AG09319 (cell line): Measurements from ENCODE around the gene SUFU.

Experiments used
- DNase-seq: peaks from one replicate; pipeline ENCODE4 v3.0.0-alpha.2; 2010; ENCODE audit warnings: low read depth; ENCODE audit errors: extremely low read depth
- TF ChIP-seq, protein P1 (sequence below): IDR thresholded peaks from 2 replicates; pipeline ENCODE4 v1.5.1; 2011; ENCODE audit warnings: low read depth, mild to moderate bottlenecking, inconsistent platforms, low read length, moderate library complexity

SUFU gene

DNA sequence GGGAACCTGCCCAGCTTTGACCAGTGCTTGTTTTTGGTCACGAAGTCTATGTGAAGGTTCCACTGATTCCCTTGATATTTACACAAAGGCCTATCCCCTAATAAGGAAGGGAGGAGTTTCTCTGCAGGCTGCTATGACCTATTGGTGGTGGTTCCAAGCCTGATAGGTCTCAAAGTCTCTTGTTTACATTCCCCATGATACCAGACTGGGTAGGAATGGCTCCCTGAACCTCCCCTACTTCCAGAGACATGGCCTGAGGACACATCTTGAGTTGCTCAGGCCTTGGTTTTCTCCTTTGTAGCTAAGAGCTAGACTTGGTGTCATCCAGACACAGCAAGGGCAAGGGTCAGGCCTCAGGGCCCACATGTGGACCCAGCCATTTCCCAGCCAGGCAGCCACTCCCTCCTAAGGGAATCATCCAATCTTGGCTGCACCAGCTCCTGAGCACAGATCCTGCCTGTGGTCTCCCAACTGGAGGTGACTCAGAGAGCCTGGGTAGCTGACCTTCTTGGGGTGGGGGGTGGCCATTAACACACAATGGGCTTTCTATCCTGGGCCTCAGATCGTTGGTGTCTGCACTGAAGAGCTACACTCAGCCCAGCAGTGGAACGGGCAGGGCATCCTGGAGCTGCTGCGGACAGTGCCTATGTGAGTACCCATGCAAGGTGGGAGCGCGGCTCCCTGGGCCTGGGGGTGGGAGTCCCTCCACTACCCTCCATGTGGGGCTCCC, 89.5 kb downstream of the SUFU start:
- DNase-seq = no peak

DNA sequence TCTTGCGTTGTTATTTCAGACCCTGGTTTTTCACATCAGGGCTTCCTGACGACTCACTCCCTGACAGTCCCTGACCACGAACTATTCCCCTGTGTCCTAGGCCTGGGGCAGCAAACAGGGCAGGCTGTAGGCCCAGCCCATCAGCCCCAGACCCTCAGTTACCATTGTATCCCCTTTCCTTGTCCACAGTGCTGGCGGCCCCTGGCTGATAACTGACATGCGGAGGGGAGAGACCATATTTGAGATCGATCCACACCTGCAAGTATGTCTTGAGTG, 90.0 kb downstream of the SUFU start:
- no peak for DNase-seq
- TF ChIP-seq, protein P1, sequence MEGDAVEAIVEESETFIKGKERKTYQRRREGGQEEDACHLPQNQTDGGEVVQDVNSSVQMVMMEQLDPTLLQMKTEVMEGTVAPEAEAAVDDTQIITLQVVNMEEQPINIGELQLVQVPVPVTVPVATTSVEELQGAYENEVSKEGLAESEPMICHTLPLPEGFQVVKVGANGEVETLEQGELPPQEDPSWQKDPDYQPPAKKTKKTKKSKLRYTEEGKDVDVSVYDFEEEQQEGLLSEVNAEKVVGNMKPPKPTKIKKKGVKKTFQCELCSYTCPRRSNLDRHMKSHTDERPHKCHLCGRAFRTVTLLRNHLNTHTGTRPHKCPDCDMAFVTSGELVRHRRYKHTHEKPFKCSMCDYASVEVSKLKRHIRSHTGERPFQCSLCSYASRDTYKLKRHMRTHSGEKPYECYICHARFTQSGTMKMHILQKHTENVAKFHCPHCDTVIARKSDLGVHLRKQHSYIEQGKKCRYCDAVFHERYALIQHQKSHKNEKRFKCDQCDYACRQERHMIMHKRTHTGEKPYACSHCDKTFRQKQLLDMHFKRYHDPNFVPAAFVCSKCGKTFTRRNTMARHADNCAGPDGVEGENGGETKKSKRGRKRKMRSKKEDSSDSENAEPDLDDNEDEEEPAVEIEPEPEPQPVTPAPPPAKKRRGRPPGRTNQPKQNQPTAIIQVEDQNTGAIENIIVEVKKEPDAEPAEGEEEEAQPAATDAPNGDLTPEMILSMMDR = no peak

More for the DNA sequence above, 89.5 kb downstream of the SUFU start:
- TF ChIP-seq, protein P1 = no peak

DNA sequence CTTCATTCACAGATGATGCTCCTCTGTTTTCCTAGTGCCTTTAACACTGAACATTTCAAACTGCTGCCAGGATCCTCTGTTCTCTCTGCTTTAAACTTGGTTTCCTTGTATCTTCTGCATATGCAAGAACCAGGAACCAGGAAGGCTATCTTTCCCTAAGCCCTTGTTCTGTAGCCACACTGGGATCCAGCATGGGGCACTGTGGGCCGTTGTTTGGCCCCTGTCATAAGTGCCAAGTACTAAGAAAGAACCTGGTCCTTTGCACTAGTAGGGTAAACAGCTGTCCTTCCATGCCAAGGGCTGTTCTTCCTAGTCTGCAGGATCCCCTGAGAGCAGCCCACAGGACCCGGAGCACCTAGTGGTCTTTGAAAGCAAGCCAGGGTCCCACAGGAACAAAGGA, 91.5 kb downstream of the SUFU start:
- TF ChIP-seq, protein P1 = no peak; the same call in 1 of the 2 replicates
- no peak for DNase-seq

DNA sequence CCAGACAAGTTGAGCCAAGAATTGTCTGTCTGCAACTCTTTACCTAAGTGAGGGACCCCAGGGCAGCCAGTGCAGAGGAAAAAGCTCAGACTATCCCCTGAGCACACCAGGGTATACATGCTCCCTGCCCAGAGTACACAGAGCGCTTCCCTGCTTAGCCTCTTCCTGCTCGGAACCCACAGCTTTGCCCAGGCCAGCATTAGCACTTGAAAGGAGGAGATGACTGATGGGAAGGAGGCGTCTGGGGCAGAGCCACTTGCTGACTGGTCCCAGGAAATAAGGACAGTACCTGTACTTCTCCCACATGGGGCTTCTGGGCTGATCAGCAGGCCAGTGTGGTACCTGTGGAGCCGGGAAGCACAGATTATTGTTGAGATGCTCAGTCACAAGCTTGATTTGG, 92.1 kb downstream of the SUFU start:
- TF ChIP-seq, protein P1 = no peak
- DNase-seq = no peak

GRCh38 chr10:102596506-102596971, 92.8 kb downstream of the SUFU start:
- DNase-seq = no peak
- TF ChIP-seq, protein P1 = peak; percentile 77

GRCh38 chr10:102597131-102597991, 93.6 kb downstream of the SUFU start:
- TF ChIP-seq, protein P1 = no peak
- no peak for DNase-seq

DNA sequence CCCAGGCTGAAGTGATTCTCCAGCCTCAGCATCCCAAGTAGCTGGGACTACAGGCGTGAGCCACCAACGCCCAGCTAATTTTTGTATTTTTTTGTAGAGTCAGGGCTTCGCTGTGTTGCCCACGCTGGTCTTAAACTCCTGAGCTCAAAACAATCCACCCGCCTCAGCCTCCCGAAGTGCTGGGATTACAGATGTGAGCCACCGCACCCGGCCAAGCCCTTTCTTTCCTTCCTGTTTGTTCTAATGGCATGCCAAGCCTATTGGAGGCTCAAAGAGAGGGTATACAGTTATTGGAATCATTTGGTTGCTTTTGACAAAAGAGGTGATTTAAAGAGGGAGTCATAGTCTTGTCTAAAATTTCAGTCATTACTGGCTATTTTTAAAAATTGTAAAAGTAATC, 94.5 kb downstream of the SUFU start:
- DNase-seq = no peak
- TF ChIP-seq, protein P1 = no peak
